ENCODE measurements around the gene LAMA2. TPM values are rescaled to one million over a fixed set of nuclear protein-coding genes. Genes with fewer than 3 reads are reported as not detected.

The LAMA2 gene
- total RNA-seq, 1 experiment from 2014 or later, result 4.2 TPM

GRCh38 chr6:129416337-129416990 is 533.5 kb downstream of the LAMA2 start:
- H3K4me2 ChIP-seq (ENCODE audit: insufficient read depth, insufficient read length, low read length), result no peak overlapping the region
- TF ChIP-seq CTCF (conservative IDR thresholded peaks at IDR 0.05), result no peak
- no CpG with 5 or more reads among the region's 6 CpGs for WGBS (ENCODE audit: extremely low coverage, insufficient read length, low lambda C conversion rate)
- no peaks in the 10 kb centered on the region for H4K20me1 ChIP-seq (ENCODE audit: control insufficient read depth, insufficient read depth, insufficient read length)
- Mint-ChIP-seq H3K4me1 (no peaks in the 10 kb centered on the region), H3K27me3 (ENCODE audit: low read depth) (no peaks in the 10 kb centered on the region), H3K4me3 (no peak overlapping the region), H3K27ac (no peak overlapping the region), H3K36me3 (ENCODE audit: insufficient read depth in 1 of 3, low read depth in 3 of 3) (no peaks in the 10 kb centered on the region), H3K9me3 (no peaks in the 10 kb centered on the region; a peak in 1 of 5 replicates)
- no peak overlapping the region for H4K91ac ChIP-seq (ENCODE audit: insufficient read length, low read depth, low read length)
- no peak overlapping the region for H3K4ac ChIP-seq (ENCODE audit: low read depth, low read length)
- H2BK120ac ChIP-seq (ENCODE audit: low read depth, low read length, poor library complexity, severe bottlenecking), result no peak overlapping the region
- no peaks in the 10 kb centered on the region for H3K79me2 ChIP-seq (ENCODE audit: insufficient read depth, low read length)
- H2BK12ac ChIP-seq (ENCODE audit: insufficient read length, low read depth, low read length), result no peak overlapping the region
- H2AK5ac ChIP-seq (ENCODE audit: insufficient read length, low read length), result no peak overlapping the region
- H3K27ac ChIP-seq (ENCODE audit: insufficient read length, low read depth, low read length), result no peak overlapping the region
- no peak overlapping the region for H3K18ac ChIP-seq (ENCODE audit: insufficient read length, low read depth, low read length)
- H3K56ac ChIP-seq (ENCODE audit: insufficient read length, low read depth, low read length), result no peak overlapping the region
- no peak overlapping the region for H3K9ac ChIP-seq (ENCODE audit: extremely low read depth, insufficient read length, low read length)
- no peaks in the 10 kb centered on the region for H3K23me2 ChIP-seq (ENCODE audit: insufficient read length, low read depth, low read length, poor library complexity, severe bottlenecking)
- no peak overlapping the region for H3T11ph ChIP-seq (ENCODE audit: low read length)
- H3K9me3 ChIP-seq (ENCODE audit: control insufficient read depth, low read depth, low read length), result no peaks in the 10 kb centered on the region
- no peak for DNase-seq
- no peak overlapping the region for H2BK5ac ChIP-seq (ENCODE audit: insufficient read length, low read length)
- H4K8ac ChIP-seq (replicated peaks; ENCODE audit: insufficient read length, low read depth, low read length), result no peak overlapping the region
- H3K27me3 ChIP-seq (ENCODE audit: insufficient read depth, low read length), result no peaks in the 10 kb centered on the region
- no peaks in the 10 kb centered on the region for H3K79me1 ChIP-seq (ENCODE audit: insufficient read depth, low read depth, low read length, poor library complexity, severe bottlenecking)
- no peak overlapping the region for H2AFZ ChIP-seq (ENCODE audit: low read length)
- H2BK15ac ChIP-seq (ENCODE audit: low read depth, low read length), result no peak overlapping the region
- H4K5ac ChIP-seq (ENCODE audit: insufficient read length, low read depth, low read length), result no peak overlapping the region
- no peaks in the 10 kb centered on the region for H3K4me1 ChIP-seq (ENCODE audit: insufficient read depth, low read length)
- no peak overlapping the region; the same call in 1 of the 2 replicates for H3K14ac ChIP-seq (ENCODE audit: insufficient read depth, low read length)
- H2BK20ac ChIP-seq (ENCODE audit: low read depth, low read length, poor library complexity, severe bottlenecking), result no peak overlapping the region
- no peak overlapping the region for H3K23ac ChIP-seq (ENCODE audit: insufficient read length, low read depth, low read length)
